HG03520 (cell line): ENCODE results near the gene TBX15.
A peak's percentile ranks its signal among the peaks of the same experiment; 100 is the strongest.
"Not testable (repeated sequence)": the region's sequence is repeated elsewhere in the genome, so short reads cannot be mapped to it uniquely, and the experiment has no call there.

Experiments
- ATAC-seq: cut with Tn5 transposase; IDR thresholded peaks from one replicate; pipeline ENCODE4 v1.9.1; 2021; ENCODE audit warnings: mild to moderate bottlenecking, moderate library complexity; ENCODE audit not compliant: unreplicated experiment

Gene TBX15

GRCh38 chr1:118928739-118929554, 59.2 kb downstream of the TBX15 start:
- no peak for ATAC-seq

GRCh38 chr1:118927427-118928187, 60.5 kb downstream of the TBX15 start:
- ATAC-seq = no peak

GRCh38 chr1:118926261-118926660, 61.9 kb downstream of the TBX15 start:
- ATAC-seq = no peak

- ATAC-seq = no peak
These were observed 62.5 kb downstream of the TBX15 start for GRCh38 chr1:118925651-118926050.

GRCh38 chr1:118923319-118923718, 64.8 kb downstream of the TBX15 start:
- no peak for ATAC-seq

- ATAC-seq = no peak
These were observed 66.1 kb downstream of the TBX15 start for GRCh38 chr1:118921994-118922393.

GRCh38 chr1:118920124-118920717, 67.9 kb downstream of the TBX15 start:
- no peak for ATAC-seq

GRCh38 chr1:118918940-118919259, 69.2 kb downstream of the TBX15 start:
- no peak for ATAC-seq

- ATAC-seq = peak; percentile 56
These were observed 69.8 kb downstream of the TBX15 start for GRCh38 chr1:118918230-118918939.

- ATAC-seq = not testable (repeated sequence)
These were observed 71.8 kb downstream of the TBX15 start for GRCh38 chr1:118916346-118916745.

- ATAC-seq = peak; percentile 47
These were observed 73.6 kb downstream of the TBX15 start for GRCh38 chr1:118914379-118915161.

- ATAC-seq = no peak
These were observed 74.3 kb downstream of the TBX15 start for GRCh38 chr1:118913818-118914217.

GRCh38 chr1:118912574-118912973, 75.6 kb downstream of the TBX15 start:
- ATAC-seq = no peak

- ATAC-seq = no peak
These were observed 76.6 kb downstream of the TBX15 start for GRCh38 chr1:118911571-118911970.

GRCh38 chr1:118907466-118907865, 80.7 kb downstream of the TBX15 start:
- ATAC-seq = no peak

- ATAC-seq = no peak
These were observed 82.5 kb downstream of the TBX15 start for GRCh38 chr1:118905671-118906070.

- ATAC-seq = no peak
These were observed 82.9 kb downstream of the TBX15 start for GRCh38 chr1:118905196-118905595.

- ATAC-seq = no peak
These were observed 85.4 kb downstream of the TBX15 start for GRCh38 chr1:118902711-118903191.

GRCh38 chr1:118902299-118902698, 85.8 kb downstream of the TBX15 start:
- no peak for ATAC-seq
